GM18498 (cell line): ENCODE results near the gene FAM3A.
"Not testable (repeated sequence)": the region's sequence is repeated elsewhere in the genome, so short reads cannot be mapped to it uniquely, and the experiment has no call there.

Experiments
- ATAC-seq: cut with Tn5 transposase; IDR thresholded peaks from one replicate; pipeline ENCODE4 v1.9.1; 2021; ENCODE audit warnings: mild to moderate bottlenecking, moderate library complexity; ENCODE audit not compliant: unreplicated experiment

The FAM3A gene

DNA sequence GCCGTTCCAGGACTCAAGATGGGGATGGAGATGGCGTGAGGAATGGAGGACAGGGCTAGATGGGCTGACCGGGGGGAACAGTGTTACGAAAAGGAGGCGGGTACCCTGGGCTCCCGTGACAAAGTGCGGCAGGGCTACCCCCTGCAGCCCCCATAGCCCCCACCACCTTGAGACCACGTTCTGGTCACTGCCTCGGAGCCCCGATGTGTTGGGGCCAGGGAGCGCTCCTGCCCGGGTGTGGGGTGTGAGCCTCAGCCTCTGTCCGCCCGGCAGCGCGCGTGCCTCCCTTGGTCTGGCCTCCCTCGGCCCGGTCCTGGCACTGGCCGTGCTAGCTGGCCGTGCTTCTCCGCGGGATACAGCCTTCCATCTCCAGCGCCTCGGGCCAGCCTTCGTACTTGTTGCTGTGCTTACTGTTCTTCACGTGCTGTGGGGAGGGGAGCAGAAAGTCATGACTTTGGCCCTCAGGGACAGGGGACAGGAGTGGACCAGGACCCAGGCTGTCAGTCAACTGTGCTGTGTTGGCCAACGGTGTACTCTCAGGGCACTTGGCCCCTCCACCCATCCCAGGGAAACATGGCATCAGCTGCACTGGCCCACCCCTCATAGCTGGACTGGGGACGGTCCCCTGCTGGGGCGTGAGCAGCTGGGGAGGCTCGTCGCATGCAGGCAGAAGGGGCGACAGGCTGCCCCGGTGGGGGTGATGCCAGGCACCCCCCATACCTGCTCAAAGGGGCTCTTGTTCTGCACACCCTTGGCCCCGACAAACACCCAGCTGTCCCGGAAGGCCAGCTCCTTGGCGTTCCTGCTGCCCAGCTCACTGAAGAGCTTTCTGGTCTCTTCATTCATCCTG is 9.3 kb downstream of the FAM3A start:
- no peak for ATAC-seq

- ATAC-seq = no peak
Measured at GRCh38 chrX:154505734-154506133, 10.3 kb downstream of the FAM3A start.

DNA sequence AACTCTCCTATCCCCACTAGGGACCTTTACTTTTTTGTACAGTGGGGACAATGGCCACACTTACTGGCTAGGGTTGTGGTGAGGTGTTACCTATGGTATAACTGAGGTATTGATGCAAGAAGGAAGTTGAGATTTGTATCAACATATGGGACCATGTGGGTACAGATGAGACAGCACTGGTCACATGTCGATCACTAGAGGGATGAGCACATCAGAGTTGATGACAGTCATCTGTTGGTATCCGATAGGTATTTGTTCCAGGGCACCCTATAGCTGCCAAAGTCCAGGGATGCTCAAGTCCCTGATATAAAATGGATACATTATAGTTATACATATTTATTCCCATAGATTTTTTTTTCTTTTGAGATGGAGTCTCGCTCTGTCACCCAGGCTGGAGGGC is 13.0 kb downstream of the FAM3A start:
- ATAC-seq = no peak

- no peak for ATAC-seq
Measured at GRCh38 chrX:154502098-154502497, 13.9 kb downstream of the FAM3A start.

GRCh38 chrX:154501423-154501822 is 14.6 kb downstream of the FAM3A start:
- ATAC-seq = not testable (repeated sequence)

- not testable (repeated sequence) for ATAC-seq
Measured at GRCh38 chrX:154496591-154497137, 19.4 kb downstream of the FAM3A start.

GRCh38 chrX:154495472-154495922 is 20.5 kb downstream of the FAM3A start:
- no peak for ATAC-seq

- no peak for ATAC-seq
Measured at GRCh38 chrX:154494715-154495114, 21.3 kb downstream of the FAM3A start.

- peak; percentile 80 for ATAC-seq
Measured at GRCh38 chrX:154490414-154491083, 25.5 kb downstream of the FAM3A start, which contains the start of gene SLC10A3. Gene SLC10A3 (minus strand): TSS chrX:154490629. CDS start chrX:154488940, 1,689 bp downstream.

DNA sequence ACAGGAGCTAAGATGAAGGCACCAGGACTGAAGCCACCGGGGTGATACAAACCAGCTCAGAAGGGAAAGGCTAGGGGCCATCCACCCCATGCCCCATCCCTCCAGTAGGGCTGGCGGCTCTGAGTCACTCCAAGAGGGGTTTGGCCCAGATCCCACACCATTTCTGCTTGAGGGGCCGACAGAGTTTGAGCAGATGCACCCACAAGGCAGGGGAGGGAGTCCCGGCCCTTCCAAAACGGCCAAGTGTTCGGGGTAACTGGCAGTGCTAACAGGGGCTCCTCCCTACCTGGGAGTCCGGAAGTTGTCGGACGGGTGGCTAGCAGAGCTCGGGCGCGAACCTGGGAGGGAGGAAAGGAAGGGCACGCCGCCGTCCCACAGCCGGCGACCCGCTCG is 26.0 kb downstream of the FAM3A start:
- ATAC-seq = peak; percentile 23

DNA sequence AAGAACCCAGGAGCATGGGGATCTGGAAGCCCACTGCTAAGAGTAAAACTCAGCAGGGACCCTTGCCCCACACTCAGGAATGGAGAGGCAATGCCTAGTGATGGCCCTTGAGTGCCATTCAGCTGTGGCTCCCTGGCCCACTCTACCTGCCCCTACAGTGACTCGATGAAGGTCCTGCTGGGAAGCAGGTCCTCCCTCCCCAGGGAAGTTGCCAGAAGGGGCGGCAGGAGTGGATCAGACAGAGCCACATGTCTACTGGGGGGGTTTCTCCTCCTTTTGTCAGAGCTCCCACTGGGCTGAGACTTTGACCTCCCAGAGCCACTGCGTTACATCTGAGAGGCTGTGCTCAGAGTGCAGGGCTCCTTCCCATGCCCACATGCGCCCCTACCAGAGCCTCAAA is 26.9 kb downstream of the FAM3A start:
- ATAC-seq = no peak

DNA sequence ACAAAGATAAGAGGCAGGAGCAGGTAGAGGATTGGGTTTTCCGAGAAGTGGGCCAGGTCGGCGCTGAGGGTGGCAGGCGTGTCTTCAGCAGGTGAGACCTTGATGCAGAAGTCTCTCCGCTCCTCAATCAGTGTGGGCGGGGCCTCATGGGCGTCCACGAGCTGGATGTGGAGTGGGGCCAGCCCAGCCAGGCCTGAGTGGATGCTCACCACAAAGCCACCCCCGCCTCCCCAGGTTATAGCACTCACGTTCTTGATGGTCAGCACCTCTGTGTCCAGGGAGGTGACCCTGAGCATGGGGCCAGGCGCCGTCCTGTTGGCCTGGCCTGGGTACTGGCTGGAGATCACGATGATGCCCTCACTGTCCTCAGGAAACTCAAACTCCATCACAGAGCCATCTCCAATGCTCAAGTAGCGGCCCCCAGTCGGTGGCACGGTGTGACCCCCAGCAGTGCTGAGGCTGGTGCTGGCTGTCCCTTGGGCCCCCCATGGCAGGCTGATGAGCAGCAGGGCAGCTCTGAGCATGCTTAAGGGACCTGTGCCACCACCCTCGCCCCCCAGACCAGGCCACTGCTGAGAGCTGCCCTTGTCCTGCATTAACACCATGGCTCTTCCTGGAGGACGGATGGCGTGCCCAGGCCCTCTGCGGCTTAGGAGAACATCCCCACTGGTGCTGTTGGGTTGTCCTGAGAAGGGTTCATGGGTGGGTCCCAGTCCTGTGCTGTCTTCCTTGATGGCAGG is 27.5 kb downstream of the FAM3A start:
- no peak for ATAC-seq

DNA sequence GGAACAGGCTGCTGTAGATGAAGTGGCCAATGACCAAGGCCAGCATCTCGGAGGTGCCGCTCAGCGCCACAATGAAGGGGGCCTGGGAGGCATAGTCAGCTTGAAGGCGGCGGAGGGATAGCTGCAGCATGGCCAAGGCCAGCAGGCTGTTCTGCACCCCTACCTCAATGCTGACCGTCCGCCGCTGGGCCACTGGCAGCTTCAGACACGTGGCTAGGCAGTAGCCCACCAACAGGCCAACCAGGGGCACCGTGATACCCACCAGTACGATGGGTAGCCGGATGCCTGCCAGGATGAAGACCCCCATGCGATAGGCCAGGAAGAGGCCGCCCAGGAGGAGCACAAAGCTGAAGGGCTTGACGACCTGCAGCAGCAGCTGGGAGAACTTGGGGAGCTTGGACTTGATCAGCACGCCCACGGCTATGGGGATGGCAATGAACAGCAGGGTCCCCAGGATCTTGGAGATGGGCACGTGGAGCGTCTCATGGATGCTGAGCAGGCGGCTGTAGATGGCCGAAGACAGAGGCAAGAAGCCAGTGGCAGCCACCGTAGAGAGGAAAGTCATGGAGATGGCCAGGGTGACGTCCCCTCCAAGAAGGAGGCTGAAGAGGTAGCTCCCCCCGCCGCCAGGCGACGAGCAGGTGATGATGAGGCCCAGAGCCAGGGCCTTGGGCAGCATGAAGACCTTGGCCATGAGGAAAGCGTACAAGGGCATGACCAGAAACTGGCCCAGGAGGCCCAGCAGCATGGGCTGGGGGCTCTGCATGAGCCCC is 28.3 kb downstream of the FAM3A start:
- ATAC-seq = no peak

DNA sequence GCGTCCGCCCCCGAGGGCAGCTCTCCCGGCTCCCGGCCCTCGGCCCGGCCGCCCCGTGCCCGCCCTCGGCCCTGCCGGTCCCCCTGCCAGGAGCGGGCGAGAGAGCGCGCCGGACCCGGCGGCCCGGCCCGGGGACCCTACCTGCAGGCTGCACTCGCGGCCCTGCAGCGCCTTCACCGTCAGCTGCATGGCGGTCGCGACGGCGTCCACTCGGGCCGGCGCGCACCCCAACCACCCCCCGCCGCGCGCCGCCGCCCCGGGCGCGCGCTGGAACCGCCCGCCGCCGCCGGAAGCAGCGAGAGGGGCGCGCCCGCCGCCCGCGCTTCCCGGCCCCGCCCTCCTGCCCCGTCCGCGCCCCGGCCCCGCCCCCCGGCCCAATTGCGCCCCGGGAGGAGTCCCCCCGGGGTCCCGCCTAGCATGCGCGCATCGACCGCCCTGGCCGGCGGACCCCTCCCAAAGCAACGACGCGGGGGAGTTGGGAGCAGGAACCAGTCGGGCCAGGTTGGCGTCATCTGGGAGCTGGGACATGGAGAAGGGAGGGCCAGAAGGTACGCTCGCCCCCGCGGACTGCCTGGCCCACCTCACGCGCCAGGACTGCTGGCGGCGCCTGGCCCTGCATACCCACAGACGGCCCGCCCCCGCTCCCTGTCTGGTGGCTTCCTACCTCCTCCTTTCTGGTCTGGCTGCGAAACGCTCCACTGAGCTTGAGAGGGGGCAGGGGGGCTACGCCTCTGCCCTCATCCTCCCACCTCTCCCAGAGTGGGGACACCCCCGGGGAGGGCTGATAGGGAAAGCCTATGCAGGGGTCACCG is 29.4 kb downstream of the FAM3A start, which contains the start of gene UBL4A:
UBL4A (minus strand) TSS at position 220 of the 812 bp plus-strand sequence; CDS start at position 189, 31 bp downstream.
- no peak for ATAC-seq

DNA sequence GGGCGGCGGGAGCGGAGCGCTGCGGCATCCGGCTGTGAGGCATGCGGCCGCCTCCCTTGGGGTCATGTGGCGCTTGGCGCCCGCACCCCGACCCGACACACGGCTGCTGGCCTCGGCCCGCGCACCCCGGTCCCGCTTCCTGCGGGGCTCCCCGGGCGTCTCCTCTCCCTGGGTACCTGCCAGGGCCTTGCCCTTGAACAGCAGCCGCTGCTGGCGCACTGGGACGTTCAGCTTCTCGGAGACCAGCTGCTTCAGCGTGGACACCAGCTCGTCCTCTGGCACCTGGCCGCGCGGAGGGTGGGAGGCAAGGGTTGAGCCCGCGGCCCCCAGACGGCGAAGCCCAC is 30.0 kb downstream of the FAM3A start:
- ATAC-seq = no peak

GRCh38 chrX:154485150-154486051 is 30.6 kb downstream of the FAM3A start:
- no peak for ATAC-seq

- no peak for ATAC-seq
Measured at GRCh38 chrX:154484255-154485149, 31.5 kb downstream of the FAM3A start.
